NT2/D1 (cell line): Measurements from ENCODE around the gene CARD14.

Experiments
- SUZ12 ChIP-seq: IDR thresholded peaks from 2 replicates; pipeline ENCODE4 v1.6.1; 2011; ENCODE audit not compliant: insufficient read length, insufficient read depth; ENCODE audit errors: extremely low read depth
- YY1 ChIP-seq: IDR thresholded peaks from 2 replicates; pipeline ENCODE4 v1.6.1; 2011; ENCODE audit not compliant: insufficient read length, insufficient read depth
- ZNF274 ChIP-seq: IDR thresholded peaks from 2 replicates; pipeline ENCODE4 v1.6.1; 2011; ENCODE audit warnings: mild to moderate bottlenecking, low read depth, low read length

GRCh38 chr17:80248894-80249710 is 79.3 kb downstream of the CARD14 start:
- TF ChIP-seq SUZ12 (no peak), ZNF274 (no peak), YY1 (no peak)
